IMR-90 (cell line): Measurements from ENCODE around the gene CCNA2. TPM values are rescaled to one million over a fixed set of nuclear protein-coding genes. Genes with fewer than 3 reads are reported as not detected.

ENCODE experiments used
- ATAC-seq: fragments of 200-7000 bp; cut with Tn5 transposase; 2 replicates; pipeline ENCODE4 v1.9.1; 2020; ENCODE audit warnings: low read depth, mild to moderate bottlenecking, moderate library complexity
- Bru-seq: library from RNA; stranded (reverse); fragments of 400-500 nt; gene quantifications from one replicate; lab custom pipeline; 2021; lab: Mats Ljungman, UMichigan
- BruChase-seq, 2 experiments: library from RNA; stranded (reverse); fragments of 400-500 nt; gene quantifications; one replicate each; lab custom pipeline; 2021; lab: Mats Ljungman, UMichigan
- BruUV-seq: library from RNA; stranded (reverse); fragments of 400-500 nt; replicated peaks from 2 replicates; lab custom pipeline; 2021; lab: Mats Ljungman, UMichigan
- CTCF ChIA-PET: fragments of 300-600 bp; formaldehyde crosslinking; extraction: SDS; loops from one replicate; lab custom pipeline; 2021; ENCODE audit warnings: antibody characterized with exemption; lab: Yijun Ruan, JAX
- POLR2A ChIA-PET: fragments of 300-600 bp; sonication (Branson Sonifier 250); formaldehyde crosslinking; loops from one replicate; lab custom pipeline; 2022; ENCODE audit warnings: antibody characterized with exemption; ENCODE audit not compliant: unreplicated experiment; lab: Charles Lee
- DNase-seq: peaks from one replicate; pipeline ENCODE4 v3.0.0; 2013
- H2AFZ ChIP-seq: replicated peaks from 2 replicates; pipeline ENCODE3; 2013; ENCODE audit warnings: low read length, mild to moderate bottlenecking; ENCODE audit not compliant: poor library complexity
- H2AK5ac ChIP-seq: 2 replicates; pipeline ENCODE4 v1.6.1; 2013; ENCODE audit warnings: low read depth, low read length, inconsistent platforms
- H2AK9ac ChIP-seq: replicated peaks from 2 replicates; pipeline ENCODE3; 2013; ENCODE audit warnings: mild to moderate bottlenecking, low read depth, low read length, moderate library complexity; ENCODE audit not compliant: poor library complexity
- H2BK120ac ChIP-seq: 2 replicates; pipeline ENCODE4 v1.6.1; 2013; ENCODE audit warnings: low read depth, low read length, inconsistent platforms
- H2BK15ac ChIP-seq: 3 replicates; pipeline ENCODE4 v1.6.1; 2013; ENCODE audit warnings: low read depth, low read length, inconsistent platforms
- H2BK20ac ChIP-seq: 2 replicates; pipeline ENCODE4 v1.6.1; 2013; ENCODE audit warnings: low read depth, mild to moderate bottlenecking, inconsistent platforms, low read length, moderate library complexity
- H2BK5ac ChIP-seq: 2 replicates; pipeline ENCODE4 v1.6.1; 2013; ENCODE audit warnings: mild to moderate bottlenecking, low read depth, low read length, inconsistent platforms; ENCODE audit not compliant: poor library complexity, severe bottlenecking
- H3K14ac ChIP-seq: replicated peaks from 2 replicates; pipeline ENCODE4 v1.6.1; 2013; ENCODE audit warnings: low read depth, low read length, inconsistent platforms
- H3K18ac ChIP-seq: 2 replicates; pipeline ENCODE4 v1.6.1; 2013; ENCODE audit warnings: low read depth, low read length, control low read depth
- H3K23ac ChIP-seq: 2 replicates; pipeline ENCODE4 v1.6.1; 2013; ENCODE audit warnings: low read depth, low read length, inconsistent platforms
- H3K27ac ChIP-seq: 2 replicates; pipeline ENCODE4 v1.5.1; 2013; ENCODE audit warnings: mild to moderate bottlenecking, control low read depth, low read length; ENCODE audit not compliant: insufficient read depth
- H3K27me3 ChIP-seq: 2 replicates; pipeline ENCODE4 v1.6.1; 2013; ENCODE audit warnings: low read length; ENCODE audit not compliant: control insufficient read depth, insufficient read depth
- H3K36me3 ChIP-seq: 2 replicates; pipeline ENCODE4 v1.6.1; 2013; ENCODE audit warnings: low read length, mixed read lengths; ENCODE audit not compliant: control insufficient read depth, insufficient read depth
- H3K4ac ChIP-seq: 2 replicates; pipeline ENCODE4 v1.6.1; 2013; ENCODE audit warnings: low read depth, low read length, inconsistent platforms
- H3K4me1 ChIP-seq: 2 replicates; pipeline ENCODE4 v1.6.1; 2013; ENCODE audit warnings: low read length, mixed read lengths; ENCODE audit not compliant: control insufficient read depth, insufficient read depth
- H3K4me2 ChIP-seq: 2 replicates; pipeline ENCODE4 v1.6.1; 2013; ENCODE audit warnings: low read depth, mild to moderate bottlenecking, control low read depth, low read length, moderate library complexity
- H3K4me3 ChIP-seq: 2 replicates; pipeline ENCODE4 v1.5.1; 2013; ENCODE audit warnings: low read depth, mild to moderate bottlenecking, control low read depth, low read length, moderate library complexity; ENCODE audit not compliant: insufficient read depth
- H3K56ac ChIP-seq: 2 replicates; pipeline ENCODE4 v1.6.1; 2013; ENCODE audit warnings: low read length, inconsistent platforms; ENCODE audit not compliant: insufficient read depth; ENCODE audit errors: extremely low read depth
- H3K79me1 ChIP-seq, 2 experiments: 2 replicates each; pipeline ENCODE4 v1.6.1; 2013; ENCODE audit warnings: low read length in 2 of 2, inconsistent platforms in 1 of 2, low read depth in 1 of 2
- H3K9ac ChIP-seq: 2 replicates; pipeline ENCODE4 v1.6.1; 2013; ENCODE audit warnings: low read depth, low read length, control low read depth
- H3K9me1 ChIP-seq: 2 replicates; pipeline ENCODE4 v1.6.1; 2013; ENCODE audit warnings: low read length, inconsistent platforms; ENCODE audit not compliant: insufficient read depth
- H3K9me3 ChIP-seq: 2 replicates; pipeline ENCODE4 v1.6.1; 2013; ENCODE audit warnings: low read length; ENCODE audit not compliant: control insufficient read depth, insufficient read depth
- H4K20me1 ChIP-seq: 2 replicates; pipeline ENCODE4 v1.6.1; 2013; ENCODE audit warnings: low read length, inconsistent platforms; ENCODE audit not compliant: insufficient read depth
- H4K5ac ChIP-seq: 2 replicates; pipeline ENCODE4 v1.6.1; 2013; ENCODE audit warnings: mild to moderate bottlenecking, low read depth, low read length, control low read depth
- H4K8ac ChIP-seq, 2 experiments: 2 replicates each; pipeline ENCODE4 v1.6.1; 2013; ENCODE audit warnings: low read depth in 2 of 2, low read length in 2 of 2, control low read depth in 1 of 2, inconsistent platforms in 1 of 2
- H4K91ac ChIP-seq: 2 replicates; pipeline ENCODE4 v1.6.1; 2013; ENCODE audit warnings: low read depth, low read length, inconsistent platforms; ENCODE audit not compliant: insufficient read depth
- BHLHE40 ChIP-seq: fragments of 150-350 bp; IDR thresholded peaks from 2 replicates; pipeline ENCODE4 v1.6.1; 2016; ENCODE audit warnings: mild to moderate bottlenecking, low read depth, low read length
- CHD1 ChIP-seq: IDR thresholded peaks from 2 replicates; pipeline ENCODE4 v1.6.1; 2012; ENCODE audit warnings: low read depth, low read length, improper control_type of control experiment
- CTCF ChIP-seq: conservative IDR thresholded peaks from 2 replicates; pipeline ENCODE4 v1.5.1; 2012; ENCODE audit warnings: mild to moderate bottlenecking, low read depth, low read length, improper control_type of control experiment
- ELK1 ChIP-seq: fragments of 150-350 bp; IDR thresholded peaks from 2 replicates; pipeline ENCODE4 v1.6.1; 2016; ENCODE audit warnings: low read depth, mild to moderate bottlenecking, low read length, moderate library complexity, borderline replicate concordance
- FOS ChIP-seq: fragments of 150-350 bp; IDR thresholded peaks from 2 replicates; pipeline ENCODE4 v1.6.1; 2016; ENCODE audit warnings: low read depth, low read length
- MAFK ChIP-seq: IDR thresholded peaks from 2 replicates; pipeline ENCODE4 v1.6.1; 2012; ENCODE audit warnings: low read depth, low read length, improper control_type of control experiment
- MAZ ChIP-seq: IDR thresholded peaks from 2 replicates; pipeline ENCODE4 v1.6.1; 2012; ENCODE audit warnings: low read depth, mild to moderate bottlenecking, low read length, improper control_type of control experiment, moderate library complexity, borderline replicate concordance
- MXI1 ChIP-seq: IDR thresholded peaks from 2 replicates; pipeline ENCODE4 v1.6.1; 2012; ENCODE audit warnings: low read depth, mild to moderate bottlenecking, low read length, moderate library complexity, borderline replicate concordance
- NFE2L2 ChIP-seq: fragments of 150-350 bp; IDR thresholded peaks from 2 replicates; pipeline ENCODE4 v1.6.1; 2016; ENCODE audit warnings: low read depth, mild to moderate bottlenecking, low read length
- POLR2A ChIP-seq: IDR thresholded peaks from 2 replicates; pipeline ENCODE4 v1.6.1; 2012; ENCODE audit warnings: mild to moderate bottlenecking, low read depth, low read length
- SMC3 ChIP-seq: fragments of 150-350 bp; IDR thresholded peaks from 2 replicates; pipeline ENCODE4 v1.6.1; 2016; ENCODE audit warnings: low read depth, mild to moderate bottlenecking, antibody characterized with exemption, low read length, moderate library complexity
- WGBS, 2 experiments: methylation state at CpG; one replicate each; pipeline versions ENCODE4 v1.1.5 to v1.1.7; 2013; ENCODE audit warnings: missing lambda C conversion rate in 2 of 2; ENCODE audit not compliant: insufficient read length in 1 of 2; ENCODE audit errors: extremely low coverage in 2 of 2; 5-methylcytosine and 5-hydroxymethylcytosine counted together
- dilution Hi-C: fragments of 300-500 bp; cut with HindIII; formaldehyde crosslinking; loops from one replicate; pipeline ENCODE4 v1.14.3; 2018; ENCODE audit warnings: low sequenced_read_pairs; ENCODE audit not compliant: unreplicated experiment
- in situ Hi-C: fragments of 300-500 bp; cut with MboI; formaldehyde crosslinking; loops from 3 replicates; pipeline ENCODE4 v1.14.3; 2019; ENCODE audit warnings: low sequenced_read_pairs, inconsistent platforms, mixed read lengths
- intact Hi-C: fragments of 100-400 bp; cut with micrococcal nuclease; formaldehyde crosslinking; loops from 2 replicates; pipeline ENCODE4 v1.10.0; 2022
- long read RNA-seq: library from polyadenylated mRNA; unstranded; transcript quantifications from one replicate; pipeline ENCODE4 v2.0.0, GENCODE V29; 2021; ENCODE audit not compliant: unreplicated experiment
- polyA plus RNA-seq, 3 experiments: library from polyadenylated mRNA; depleted of rRNA; stranded (reverse); fragments of >200 nt; gene quantifications; 2 replicates each; pipeline ENCODE4 v1.2.3, GENCODE V29; 2012; ENCODE audit warnings: low replicate concordance in 1 of 3
- total RNA-seq: library from RNA; depleted of rRNA; stranded (reverse); fragments of >200 nt; gene quantifications from 2 replicates; pipeline ENCODE4 v1.2.3, GENCODE V29; 2012; rRNA removed

CCNA2 gene
- total RNA-seq, result 54.3 and 59.7 TPM in 2 replicates
- 21.3 and 22.8 TPM in 2 replicates for polyA plus RNA-seq (2012; rRNA removed)
- 6.7 and 10.4 TPM in 2 replicates for polyA plus RNA-seq (2012; cell fraction: cytosol; rRNA removed)
- 5.3 and 8.3 TPM in 2 replicates for polyA plus RNA-seq (2012; cell fraction: nucleus; rRNA removed; ENCODE audit: low replicate concordance)
- Bru-seq, nascent RNA, result percentile 69 among the genes with signal in this experiment
- BruChase-seq, experiment 1, labeled RNA remaining after a 6-hour chase, result percentile 64 among the genes with signal in this experiment
- percentile 80 among the genes with signal in this experiment for BruChase-seq, experiment 2, labeled RNA remaining after a 2-hour chase
- long read RNA-seq, transcript CCNA2-201 (8 exons, 2,797 nt), result major isoform, 36 of 40 reads
- long read RNA-seq, partial matches to known transcripts, result 3 of 40 reads
- long read RNA-seq, other reads (novel, unspliced or antisense), result 1 of 40 reads

GRCh38 chr4:121823505-121824170 lies at the start of gene CCNA2:
Gene CCNA2, minus strand, starts transcription at chr4:121823883. Its CDS starts 255 bp downstream, at chr4:121823628.
- Histone ChIP-seq H3K36me3 (peaks cover 2% of the 10 kb centered on the region; the same call in 1 of the 2 replicates), H2AK9ac (peak within 1 kb of the TSS; percentile 82), H4K20me1 (no peaks in the 10 kb centered on the region), H3K27ac (peak within 1 kb of the TSS; percentile 69), H3K9ac (peak within 1 kb of the TSS; percentile 84), H4K8ac (peak within 1 kb of the TSS; percentile 69 to 73), H3K4me1 (peaks cover 4% of the 10 kb centered on the region), H3K4me2 (peak within 1 kb of the TSS; percentile 97), H3K4ac (peak within 1 kb of the TSS; percentile 81), H3K27me3 (no peaks in the 10 kb centered on the region), H4K5ac (peak within 1 kb of the TSS; percentile 39; the same call in 1 of the 2 replicates), H3K14ac (peak within 1 kb of the TSS; percentile 73), H3K56ac (peak within 1 kb of the TSS; percentile 90), H2BK5ac (peak within 1 kb of the TSS; percentile 70), H2BK20ac (peak within 1 kb of the TSS; percentile 27; the same call in 1 of the 2 replicates), H2AFZ (peak within 1 kb of the TSS; percentile 90), H3K9me1 (no peaks in the 10 kb centered on the region), H3K79me1 (peaks cover 4 to 18% of the 10 kb centered on the region in 2 experiments; a peak in 3 of 4 replicates), H3K18ac (peak within 1 kb of the TSS; percentile 44; the same call in 1 of the 2 replicates), H3K23ac (peak within 1 kb of the TSS; percentile 91), H2BK120ac (peak within 1 kb of the TSS; percentile 64), H4K91ac (peak within 1 kb of the TSS; percentile 51), H3K9me3 (no peaks in the 10 kb centered on the region), H2AK5ac (peak within 1 kb of the TSS; percentile 40), H2BK15ac (peak within 1 kb of the TSS; percentile 81; the same call in 2 of the 3 replicates), H3K4me3 (peak within 1 kb of the TSS; percentile 71)
- DNase-seq, result peak; percentile 96
- POLR2A ChIA-PET, result interaction anchor here (0.6 kb wide), 1 partner anchor 132 kb away, joined by 4 read pairs; no protein-coding TSS in a partner anchor
- WGBS, 2 experiments, result 0% methylated on average over 44 of the region's 63 CpGs; no CpG with 5 or more reads in 1 of the 2 experiments
- in situ Hi-C loops (no loop called here), dilution Hi-C loops (no loop called here), intact Hi-C loops (loop anchor here (2.0 to 10.0 kb wide), 2 partner anchors 127 to 449 kb away; partner anchors contain the start of gene ANXA5)
- no TSS peak for BruUV-seq
- CTCF ChIA-PET, result no interaction called here
- ATAC-seq, result peak; percentile 94
- peak; percentile 46; the same call in 1 of the 2 replicates for TF ChIP-seq POLR2A
- no peak for TF ChIP-seq NFE2L2
- peak; percentile 99 for TF ChIP-seq MXI1
- TF ChIP-seq MAZ, result peak; percentile 96
- TF ChIP-seq BHLHE40, result 0 out of 2 replicates have a peak, but pooled peaks have one; percentile 43
- TF ChIP-seq CHD1, result no peak
- no peak for TF ChIP-seq ELK1
- no peak for TF ChIP-seq SMC3
- 0 out of 2 replicates have a peak, but pooled peaks have one; percentile 16 for TF ChIP-seq FOS
- no peak; the same call in 1 of the 2 replicates for TF ChIP-seq CTCF
- TF ChIP-seq MAFK, result no peak
